MM.1S (cell line): ENCODE measurements around the gene RCBTB1.
"Not testable (repeated sequence)": the region's sequence is repeated elsewhere in the genome, so short reads cannot be mapped to it uniquely, and the experiment has no call there.

Experiments
- DNase-seq: peaks from one replicate; pipeline ENCODE4 v3.0.0-alpha.2; 2015
- H2AFZ ChIP-seq: fragments of 300-600 bp; sonication (generic); 2 replicates; pipeline ENCODE4 v1.6.0; 2016; ENCODE audit warnings: antibody characterized with exemption, low read length
- H3F3A ChIP-seq: fragments of 300-600 bp; sonication (generic); 2 replicates; pipeline ENCODE4 v1.6.1; 2016; ENCODE audit warnings: mild to moderate bottlenecking, antibody characterized with exemption, low read length, moderate library complexity, mixed read lengths; ENCODE audit not compliant: insufficient read depth
- H3K27ac ChIP-seq: fragments of 300-600 bp; sonication (generic); 2 replicates; pipeline ENCODE4 v1.5.1; 2016; ENCODE audit warnings: mild to moderate bottlenecking, low read length
- H3K27me3 ChIP-seq: fragments of 300-600 bp; sonication (generic); replicated peaks from 2 replicates; pipeline ENCODE4 v1.6.0; 2016; ENCODE audit warnings: low read length; ENCODE audit not compliant: insufficient read depth
- H3K36me3 ChIP-seq: fragments of 300-600 bp; sonication (generic); replicated peaks from 2 replicates; pipeline ENCODE4 v1.6.1; 2016; ENCODE audit warnings: mild to moderate bottlenecking, low read length, mixed read lengths; ENCODE audit not compliant: insufficient read depth
- H3K4me1 ChIP-seq: fragments of 300-600 bp; sonication (generic); 2 replicates; pipeline ENCODE4 v1.6.1; 2016; ENCODE audit warnings: low read length, mixed read lengths
- H3K4me2 ChIP-seq: fragments of 300-600 bp; sonication (generic); 2 replicates; pipeline ENCODE4 v1.6.0; 2016; ENCODE audit warnings: low read depth, low read length
- H3K4me3 ChIP-seq: fragments of 300-600 bp; sonication (generic); 2 replicates; pipeline ENCODE4 v1.5.1; 2016; ENCODE audit warnings: low read length, mixed read lengths
- H3K79me2 ChIP-seq: fragments of 300-600 bp; sonication (generic); 2 replicates; pipeline ENCODE4 v1.6.1; 2016; ENCODE audit warnings: mixed run types, low read length, mixed read lengths
- H3K9ac ChIP-seq: fragments of 300-600 bp; sonication (generic); 2 replicates; pipeline ENCODE4 v1.6.1; 2016; ENCODE audit warnings: low read length, mixed read lengths
- H3K9me2 ChIP-seq: fragments of 300-600 bp; sonication (generic); replicated peaks from 2 replicates; pipeline ENCODE4 v1.6.1; 2016; ENCODE audit warnings: mild to moderate bottlenecking, low read length, mixed read lengths; ENCODE audit not compliant: insufficient read depth
- H3K9me3 ChIP-seq: fragments of 300-600 bp; sonication (generic); replicated peaks from 2 replicates; pipeline ENCODE4 v1.6.1; 2016; ENCODE audit warnings: mild to moderate bottlenecking, low read length, mixed read lengths; ENCODE audit not compliant: insufficient read depth
- H4K20me1 ChIP-seq: fragments of 300-600 bp; sonication (generic); 2 replicates; pipeline ENCODE4 v1.6.1; 2016; ENCODE audit warnings: mild to moderate bottlenecking, low read length, moderate library complexity, mixed read lengths; ENCODE audit not compliant: insufficient read depth
- EZH2 ChIP-seq: fragments of 300-600 bp; sonication (generic); optimal IDR thresholded peaks from 2 replicates; pipeline ENCODE3; 2017; ENCODE audit warnings: low read depth, mild to moderate bottlenecking, antibody characterized with exemption, low read length, mixed read lengths
- EZH2phosphoT487 ChIP-seq: fragments of 300-600 bp; sonication (generic); IDR thresholded peaks from 2 replicates; pipeline ENCODE4 v1.6.1; 2018; ENCODE audit warnings: antibody characterized with exemption, low read length
- TF ChIP-seq, protein P1 (sequence below): fragments of 300-600 bp; sonication (generic); IDR thresholded peaks from 2 replicates; pipeline ENCODE4 v1.5.1; 2016; ENCODE audit warnings: antibody characterized with exemption, low read length, mixed read lengths

The RCBTB1 gene

DNA sequence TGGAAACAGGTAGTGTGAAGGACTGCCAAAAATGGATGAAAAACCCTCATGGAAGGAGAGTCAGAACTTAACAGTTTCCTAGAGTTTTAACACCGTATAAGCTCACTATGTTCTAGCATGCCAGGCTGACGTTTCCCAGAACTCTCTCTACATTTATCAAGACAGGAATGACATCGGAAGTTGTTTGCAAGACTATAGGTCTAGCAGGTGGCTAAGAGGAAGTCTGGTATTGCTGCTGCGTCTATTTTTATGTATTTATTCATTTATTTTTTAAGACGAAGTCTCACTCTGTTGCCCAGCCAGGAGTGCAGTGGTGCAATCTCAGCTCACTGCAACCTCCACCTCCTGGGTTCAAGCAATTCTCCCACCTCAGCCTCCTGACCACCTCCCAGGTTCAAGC, 22.4 kb upstream of the RCBTB1 start:
- Histone ChIP-seq H3K36me3 (no peaks in the 10 kb centered on the region), H3K27ac (no peak overlapping the region), H3K9ac (no peak overlapping the region), H3K27me3 (no peaks in the 10 kb centered on the region), H2AFZ (no peak overlapping the region), H3K4me3 (no peak overlapping the region), H3K4me1 (no peaks in the 10 kb centered on the region), H3K9me2 (no peaks in the 10 kb centered on the region), H3K9me3 (no peaks in the 10 kb centered on the region), H4K20me1 (no peaks in the 10 kb centered on the region), H3F3A (no peaks in the 10 kb centered on the region), H3K4me2 (no peak overlapping the region), H3K79me2 (no peaks in the 10 kb centered on the region)
- DNase-seq, result no peak
- TF ChIP-seq EZH2 (no peak), EZH2phosphoT487 (no peak)
- TF ChIP-seq, protein P1, sequence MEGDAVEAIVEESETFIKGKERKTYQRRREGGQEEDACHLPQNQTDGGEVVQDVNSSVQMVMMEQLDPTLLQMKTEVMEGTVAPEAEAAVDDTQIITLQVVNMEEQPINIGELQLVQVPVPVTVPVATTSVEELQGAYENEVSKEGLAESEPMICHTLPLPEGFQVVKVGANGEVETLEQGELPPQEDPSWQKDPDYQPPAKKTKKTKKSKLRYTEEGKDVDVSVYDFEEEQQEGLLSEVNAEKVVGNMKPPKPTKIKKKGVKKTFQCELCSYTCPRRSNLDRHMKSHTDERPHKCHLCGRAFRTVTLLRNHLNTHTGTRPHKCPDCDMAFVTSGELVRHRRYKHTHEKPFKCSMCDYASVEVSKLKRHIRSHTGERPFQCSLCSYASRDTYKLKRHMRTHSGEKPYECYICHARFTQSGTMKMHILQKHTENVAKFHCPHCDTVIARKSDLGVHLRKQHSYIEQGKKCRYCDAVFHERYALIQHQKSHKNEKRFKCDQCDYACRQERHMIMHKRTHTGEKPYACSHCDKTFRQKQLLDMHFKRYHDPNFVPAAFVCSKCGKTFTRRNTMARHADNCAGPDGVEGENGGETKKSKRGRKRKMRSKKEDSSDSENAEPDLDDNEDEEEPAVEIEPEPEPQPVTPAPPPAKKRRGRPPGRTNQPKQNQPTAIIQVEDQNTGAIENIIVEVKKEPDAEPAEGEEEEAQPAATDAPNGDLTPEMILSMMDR, result no peak

DNA sequence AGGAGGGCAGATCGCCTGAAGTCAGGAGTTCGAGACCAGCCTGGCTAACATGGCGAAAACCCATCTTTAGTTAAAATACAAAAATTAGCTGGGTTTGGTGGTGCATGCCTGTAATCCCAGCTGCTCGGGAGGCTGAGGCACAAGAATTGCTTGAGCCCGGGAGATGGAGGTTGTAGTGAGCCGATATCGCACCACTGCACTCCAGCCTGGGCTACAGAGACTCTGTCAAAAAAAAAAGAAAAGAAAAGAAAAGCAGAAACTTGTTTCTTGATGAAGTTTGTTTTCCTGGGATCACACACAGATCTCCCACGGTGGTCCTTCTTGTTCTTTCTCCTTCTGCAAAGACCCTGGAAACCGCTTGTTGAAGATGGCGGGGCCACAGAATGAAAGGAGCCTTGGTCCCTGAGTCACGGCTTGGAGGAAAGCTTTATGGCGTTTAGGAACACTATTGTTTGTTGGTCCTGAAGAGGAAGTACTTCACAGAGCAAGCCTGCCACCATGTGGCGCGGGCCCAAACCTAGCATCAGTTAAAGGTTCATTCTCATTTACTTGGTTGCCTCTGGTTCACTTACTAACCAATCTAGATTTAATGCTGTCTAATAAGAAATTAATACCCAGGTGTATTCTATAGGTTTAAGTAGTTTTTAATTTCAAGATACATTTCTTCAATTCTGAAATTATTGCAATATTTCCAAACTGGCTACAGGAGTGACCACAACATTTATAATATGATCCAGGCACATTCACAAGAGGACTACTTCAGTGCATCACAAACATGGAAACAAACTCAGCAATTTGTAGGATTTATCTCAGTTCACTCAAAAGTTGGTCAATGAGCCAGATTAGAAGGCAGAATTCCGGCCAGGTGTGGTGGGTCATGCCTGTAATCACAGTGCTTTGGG, 21.6 kb upstream of the RCBTB1 start:
- Histone ChIP-seq H3K9ac (no peak overlapping the region; the same call in 1 of the 2 replicates), H3K4me1 (no peaks in the 10 kb centered on the region), H3K9me2 (no peaks in the 10 kb centered on the region), H2AFZ (peak overlapping the region; percentile 61; the same call in 1 of the 2 replicates), H3K36me3 (no peaks in the 10 kb centered on the region), H3K79me2 (no peaks in the 10 kb centered on the region), H3K9me3 (no peaks in the 10 kb centered on the region), H4K20me1 (no peaks in the 10 kb centered on the region), H3K27me3 (no peaks in the 10 kb centered on the region), H3K27ac (no peak overlapping the region), H3F3A (no peaks in the 10 kb centered on the region), H3K4me3 (peak overlapping the region; percentile 50), H3K4me2 (peak overlapping the region; percentile 43; the same call in 1 of the 2 replicates)
- peak; percentile 72 for DNase-seq
- TF ChIP-seq EZH2phosphoT487, result no peak
- TF ChIP-seq, protein P1, result peak; percentile 66

DNA sequence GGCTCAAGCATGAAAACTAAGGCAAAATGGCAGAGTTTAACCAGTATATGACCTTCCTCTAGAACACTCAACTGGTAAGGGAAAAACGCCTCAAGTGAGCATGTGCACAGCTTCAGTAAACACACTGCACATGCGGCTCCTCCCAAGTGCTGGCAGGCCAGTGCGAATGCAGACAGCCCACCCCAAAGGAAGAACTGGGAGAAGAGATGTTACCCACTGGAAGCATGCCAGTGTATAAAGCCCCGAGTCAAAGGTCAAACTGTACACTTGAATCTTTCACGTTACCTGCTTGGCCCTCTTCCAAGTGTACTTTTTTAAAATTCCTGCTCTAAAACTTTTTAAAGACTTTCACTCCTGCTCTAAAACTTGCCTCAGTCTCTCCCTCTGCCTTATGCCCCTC, 19.2 kb upstream of the RCBTB1 start:
- no peak for DNase-seq
- Histone ChIP-seq H3K9me3 (no peaks in the 10 kb centered on the region), H3K79me2 (no peaks in the 10 kb centered on the region), H3K27ac (no peak overlapping the region), H3K4me1 (no peaks in the 10 kb centered on the region), H3K9me2 (no peaks in the 10 kb centered on the region), H3K4me3 (no peak overlapping the region), H3K36me3 (no peaks in the 10 kb centered on the region), H3K9ac (no peak overlapping the region), H4K20me1 (no peaks in the 10 kb centered on the region), H3F3A (no peaks in the 10 kb centered on the region), H3K4me2 (no peak overlapping the region), H3K27me3 (no peaks in the 10 kb centered on the region), H2AFZ (no peak overlapping the region)
- TF ChIP-seq, protein P1, result no peak
- TF ChIP-seq EZH2 (no peak), EZH2phosphoT487 (no peak)

DNA sequence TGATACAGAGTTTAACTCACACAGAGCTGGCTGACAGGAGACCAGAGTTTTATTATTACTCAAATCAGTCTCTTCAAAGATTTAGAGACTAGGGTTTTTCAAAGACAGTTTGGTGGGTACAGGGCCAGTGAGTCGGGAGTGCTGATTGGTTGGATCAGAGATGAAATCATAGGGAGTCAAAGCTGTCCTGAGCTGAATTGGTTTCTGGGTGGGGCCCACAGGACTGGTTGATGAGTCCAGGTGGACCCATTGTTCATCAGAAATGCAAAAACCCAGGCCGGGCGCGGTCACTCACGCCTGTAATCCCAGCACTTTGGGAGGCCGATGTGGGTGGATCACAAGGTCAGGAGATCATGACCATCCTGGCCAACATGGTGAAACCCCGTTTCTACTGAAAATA, 17.3 kb upstream of the RCBTB1 start:
- H2AFZ ChIP-seq, H3K27ac ChIP-seq, H3K4me3 ChIP-seq: not testable (repeated sequence)

More for the DNA sequence above, 17.3 kb upstream of the RCBTB1 start:
- DNase-seq, H3K27me3 ChIP-seq, H3K9me3 ChIP-seq, H3K9ac ChIP-seq, H3K36me3 ChIP-seq, H4K20me1 ChIP-seq, H3K9me2 ChIP-seq, H3F3A ChIP-seq, H3K4me2 ChIP-seq, H3K79me2 ChIP-seq, H3K4me1 ChIP-seq: not testable (repeated sequence)
